Ishikawa (cell line): ENCODE results near the gene HABP2.

Experiments used
- CREB1 ChIP-seq: IDR thresholded peaks from 2 replicates; pipeline ENCODE4 v1.6.1; 2012; ENCODE audit warnings: low read depth
- EP300 ChIP-seq: IDR thresholded peaks from 2 replicates; pipeline ENCODE4 v1.6.1; 2012; ENCODE audit warnings: borderline replicate concordance
- RAD21 ChIP-seq: IDR thresholded peaks from 2 replicates; pipeline ENCODE4 v1.6.1; 2012; ENCODE audit warnings: low read depth
- TEAD4 ChIP-seq: IDR thresholded peaks from 2 replicates; pipeline ENCODE4 v1.6.1; 2012
- YY1 ChIP-seq: IDR thresholded peaks from 2 replicates; pipeline ENCODE4 v1.6.1; 2012; ENCODE audit warnings: low read depth
- TF ChIP-seq, protein P1 (sequence below): IDR thresholded peaks from 2 replicates; pipeline ENCODE4 v1.6.1; 2012; ENCODE audit warnings: low read depth, mild to moderate bottlenecking

DNA sequence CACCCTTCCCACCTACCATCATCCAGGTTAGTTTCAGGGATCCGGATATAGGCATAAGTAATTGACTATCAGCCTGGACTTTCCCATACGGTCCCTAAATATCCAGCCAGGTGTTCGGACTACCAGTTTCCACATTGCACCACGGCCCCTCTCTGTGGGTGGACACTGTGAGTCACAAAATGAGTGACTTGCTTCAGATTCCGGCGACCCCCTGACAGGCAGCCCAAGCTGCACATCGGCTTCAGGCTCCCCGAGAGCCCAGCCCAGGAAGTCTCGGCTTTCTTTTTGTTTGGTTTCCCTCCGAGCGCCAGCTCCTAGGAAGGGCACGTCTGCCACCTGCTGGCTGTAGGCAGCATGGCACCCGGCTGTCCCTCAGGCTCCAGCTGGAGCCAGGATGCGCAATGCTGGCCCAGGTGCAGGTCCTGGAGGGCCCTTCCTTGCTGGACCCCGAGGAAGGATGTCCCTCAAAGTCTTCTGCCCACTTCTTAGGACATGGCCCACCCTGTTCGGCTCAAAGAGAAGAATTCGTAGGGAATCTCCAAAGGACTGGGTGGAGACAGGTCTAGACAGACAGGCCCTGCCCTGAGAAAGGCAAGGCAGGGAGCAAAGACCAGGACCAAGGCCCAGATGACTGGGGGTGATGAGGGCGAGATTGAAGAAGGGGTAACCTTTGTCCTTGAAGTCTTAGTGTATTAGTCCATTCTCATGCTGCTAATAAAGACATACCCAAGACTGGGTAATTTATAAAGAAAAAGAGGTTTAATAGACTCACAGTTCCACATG is 10.6 kb downstream of the HABP2 start:
- TF ChIP-seq EP300 (no peak), RAD21 (peak; percentile 87), TEAD4 (no peak), CREB1 (no peak), YY1 (no peak)
- TF ChIP-seq, protein P1, sequence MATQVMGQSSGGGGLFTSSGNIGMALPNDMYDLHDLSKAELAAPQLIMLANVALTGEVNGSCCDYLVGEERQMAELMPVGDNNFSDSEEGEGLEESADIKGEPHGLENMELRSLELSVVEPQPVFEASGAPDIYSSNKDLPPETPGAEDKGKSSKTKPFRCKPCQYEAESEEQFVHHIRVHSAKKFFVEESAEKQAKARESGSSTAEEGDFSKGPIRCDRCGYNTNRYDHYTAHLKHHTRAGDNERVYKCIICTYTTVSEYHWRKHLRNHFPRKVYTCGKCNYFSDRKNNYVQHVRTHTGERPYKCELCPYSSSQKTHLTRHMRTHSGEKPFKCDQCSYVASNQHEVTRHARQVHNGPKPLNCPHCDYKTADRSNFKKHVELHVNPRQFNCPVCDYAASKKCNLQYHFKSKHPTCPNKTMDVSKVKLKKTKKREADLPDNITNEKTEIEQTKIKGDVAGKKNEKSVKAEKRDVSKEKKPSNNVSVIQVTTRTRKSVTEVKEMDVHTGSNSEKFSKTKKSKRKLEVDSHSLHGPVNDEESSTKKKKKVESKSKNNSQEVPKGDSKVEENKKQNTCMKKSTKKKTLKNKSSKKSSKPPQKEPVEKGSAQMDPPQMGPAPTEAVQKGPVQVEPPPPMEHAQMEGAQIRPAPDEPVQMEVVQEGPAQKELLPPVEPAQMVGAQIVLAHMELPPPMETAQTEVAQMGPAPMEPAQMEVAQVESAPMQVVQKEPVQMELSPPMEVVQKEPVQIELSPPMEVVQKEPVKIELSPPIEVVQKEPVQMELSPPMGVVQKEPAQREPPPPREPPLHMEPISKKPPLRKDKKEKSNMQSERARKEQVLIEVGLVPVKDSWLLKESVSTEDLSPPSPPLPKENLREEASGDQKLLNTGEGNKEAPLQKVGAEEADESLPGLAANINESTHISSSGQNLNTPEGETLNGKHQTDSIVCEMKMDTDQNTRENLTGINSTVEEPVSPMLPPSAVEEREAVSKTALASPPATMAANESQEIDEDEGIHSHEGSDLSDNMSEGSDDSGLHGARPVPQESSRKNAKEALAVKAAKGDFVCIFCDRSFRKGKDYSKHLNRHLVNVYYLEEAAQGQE: no peak
